ENCODE measurements around the gene TMEM72.

Gene TMEM72

GRCh38 chr10:44950326-44951225 lies 39.4 kb downstream of the TMEM72 start:
- TF ChIP-seq, protein P1, sequence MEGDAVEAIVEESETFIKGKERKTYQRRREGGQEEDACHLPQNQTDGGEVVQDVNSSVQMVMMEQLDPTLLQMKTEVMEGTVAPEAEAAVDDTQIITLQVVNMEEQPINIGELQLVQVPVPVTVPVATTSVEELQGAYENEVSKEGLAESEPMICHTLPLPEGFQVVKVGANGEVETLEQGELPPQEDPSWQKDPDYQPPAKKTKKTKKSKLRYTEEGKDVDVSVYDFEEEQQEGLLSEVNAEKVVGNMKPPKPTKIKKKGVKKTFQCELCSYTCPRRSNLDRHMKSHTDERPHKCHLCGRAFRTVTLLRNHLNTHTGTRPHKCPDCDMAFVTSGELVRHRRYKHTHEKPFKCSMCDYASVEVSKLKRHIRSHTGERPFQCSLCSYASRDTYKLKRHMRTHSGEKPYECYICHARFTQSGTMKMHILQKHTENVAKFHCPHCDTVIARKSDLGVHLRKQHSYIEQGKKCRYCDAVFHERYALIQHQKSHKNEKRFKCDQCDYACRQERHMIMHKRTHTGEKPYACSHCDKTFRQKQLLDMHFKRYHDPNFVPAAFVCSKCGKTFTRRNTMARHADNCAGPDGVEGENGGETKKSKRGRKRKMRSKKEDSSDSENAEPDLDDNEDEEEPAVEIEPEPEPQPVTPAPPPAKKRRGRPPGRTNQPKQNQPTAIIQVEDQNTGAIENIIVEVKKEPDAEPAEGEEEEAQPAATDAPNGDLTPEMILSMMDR (IDR thresholded peaks at IDR 0.05), result no peak
- H3K36me3 ChIP-seq, result peaks cover 17% of the 10 kb centered on the region
- H3K4me1 ChIP-seq (ENCODE audit: control insufficient read depth in 1 of 2, insufficient read depth in 1 of 2, low read depth in 1 of 2, low read length in 1 of 2), result peaks cover 30 to 34% of the 10 kb centered on the region in 2 experiments
- no peak overlapping the region for H3K4me3 ChIP-seq (ENCODE audit: low read depth in 1 of 2, low read length in 1 of 2)
- H3K27ac ChIP-seq, result no peak overlapping the region
- H3K27me3 ChIP-seq, result no peaks in the 10 kb centered on the region
- H3K9me3 ChIP-seq, result no peaks in the 10 kb centered on the region

DNA sequence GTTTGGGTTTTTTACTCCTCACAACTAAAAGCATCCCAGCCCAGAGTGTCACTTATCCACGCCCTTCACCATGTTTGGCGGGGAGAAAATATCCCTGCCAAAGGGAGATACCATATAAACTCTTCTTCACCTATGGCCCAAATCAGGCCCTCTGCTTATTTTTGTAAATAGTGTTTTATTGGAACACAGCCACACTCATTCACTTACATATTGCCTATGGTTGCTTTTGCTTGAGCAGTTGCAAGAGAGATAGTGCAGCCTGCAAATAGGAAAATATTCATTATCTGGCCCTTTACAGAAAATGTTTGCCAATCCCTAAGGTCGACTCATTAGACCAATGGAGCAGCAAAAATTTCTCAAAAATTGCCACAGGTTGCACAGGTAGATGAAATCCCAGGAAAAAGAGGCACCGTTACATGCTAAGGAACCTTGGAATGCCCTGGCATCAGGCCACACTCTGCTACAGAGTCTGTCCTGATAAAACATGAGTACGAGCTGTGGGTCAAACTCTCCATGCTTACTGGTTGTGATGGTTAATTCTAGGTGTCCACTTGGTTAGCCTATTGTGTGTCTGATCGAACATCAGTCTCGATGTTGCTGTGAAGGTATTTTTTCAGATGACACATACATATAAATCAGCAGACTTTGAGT lies 40.6 kb downstream of the TMEM72 start:
- H3K9me3 ChIP-seq, result no peaks in the 10 kb centered on the region
- H3K4me1 ChIP-seq (ENCODE audit: control insufficient read depth in 1 of 2, insufficient read depth in 1 of 2, low read depth in 1 of 2, low read length in 1 of 2), result peaks cover 26 to 32% of the 10 kb centered on the region in 2 experiments
- H3K27ac ChIP-seq, result no peak overlapping the region
- H3K27me3 ChIP-seq, result no peaks in the 10 kb centered on the region
- TF ChIP-seq, protein P1 (IDR thresholded peaks at IDR 0.05), result no peak
- no peak overlapping the region for H3K4me3 ChIP-seq (ENCODE audit: low read depth in 1 of 2, low read length in 1 of 2)
- peaks cover 21% of the 10 kb centered on the region for H3K36me3 ChIP-seq

DNA sequence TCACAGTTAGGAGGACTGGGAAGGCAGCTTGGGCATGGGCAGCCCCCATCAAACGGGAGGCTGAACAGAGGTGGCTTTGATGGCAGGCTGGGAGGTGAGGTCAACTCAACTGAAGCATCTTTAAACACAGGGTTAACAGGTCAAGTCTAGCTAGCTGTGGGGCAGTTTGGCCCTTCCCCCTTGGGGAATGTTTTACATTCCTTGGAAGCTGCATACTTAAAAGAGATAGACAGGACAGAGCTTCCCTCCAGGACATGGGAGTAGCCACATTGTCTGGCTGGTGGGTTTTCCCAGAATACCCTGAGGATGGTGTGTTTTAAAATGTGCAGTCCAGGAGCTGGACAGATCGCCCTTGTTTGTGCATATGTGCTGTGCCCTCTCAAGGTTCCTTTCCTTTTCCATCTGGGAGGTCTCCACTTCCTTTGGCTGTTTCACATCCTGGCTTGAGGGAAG lies 41.7 kb downstream of the TMEM72 start:
- Histone ChIP-seq H3K4me3 (ENCODE audit: low read depth in 1 of 2, low read length in 1 of 2) (no peak overlapping the region), H3K4me1 (ENCODE audit: control insufficient read depth in 1 of 2, insufficient read depth in 1 of 2, low read depth in 1 of 2, low read length in 1 of 2) (peaks cover 22 to 24% of the 10 kb centered on the region in 2 experiments), H3K27me3 (no peaks in the 10 kb centered on the region), H3K9me3 (no peaks in the 10 kb centered on the region), H3K36me3 (peaks cover 21% of the 10 kb centered on the region), H3K27ac (no peak overlapping the region)
- TF ChIP-seq, protein P1 (IDR thresholded peaks at IDR 0.05), result no peak

GRCh38 chr10:44954042-44954441 lies 42.9 kb downstream of the TMEM72 start:
- Histone ChIP-seq H3K27me3 (no peaks in the 10 kb centered on the region), H3K36me3 (peaks cover 21% of the 10 kb centered on the region), H3K4me3 (ENCODE audit: low read depth in 1 of 2, low read length in 1 of 2) (no peak overlapping the region), H3K27ac (no peak overlapping the region), H3K4me1 (ENCODE audit: control insufficient read depth in 1 of 2, insufficient read depth in 1 of 2, low read depth in 1 of 2, low read length in 1 of 2) (peaks cover 22 to 23% of the 10 kb centered on the region in 2 experiments), H3K9me3 (no peaks in the 10 kb centered on the region)
- TF ChIP-seq, protein P1 (IDR thresholded peaks at IDR 0.05), result no peak

GRCh38 chr10:44954962-44955361 lies 43.8 kb downstream of the TMEM72 start:
- Histone ChIP-seq H3K9me3 (no peaks in the 10 kb centered on the region), H3K27me3 (no peaks in the 10 kb centered on the region), H3K4me3 (ENCODE audit: low read depth in 1 of 2, low read length in 1 of 2) (no peak overlapping the region), H3K27ac (no peak overlapping the region), H3K4me1 (ENCODE audit: control insufficient read depth in 1 of 2, insufficient read depth in 1 of 2, low read depth in 1 of 2, low read length in 1 of 2) (peaks cover 21 to 22% of the 10 kb centered on the region in 2 experiments), H3K36me3 (peaks cover 21% of the 10 kb centered on the region)
- TF ChIP-seq, protein P1 (IDR thresholded peaks at IDR 0.05), result no peak
